Breast epithelium (tissue), 3 donors: ENCODE measurements around the gene C1QL1.

Experiments
- CTCF ChIP-seq, 3 donors: fragments of 450-650 bp; IDR thresholded peaks; one replicate each; pipeline ENCODE4 v1.5.1; 2016 to 2017; ENCODE audit warnings: antibody characterized with exemption in 3 of 3, mild to moderate bottlenecking in 3 of 3, moderate library complexity in 3 of 3
- POLR2A ChIP-seq: fragments of 450-650 bp; IDR thresholded peaks from one replicate; pipeline ENCODE4 v1.6.1; 2016; ENCODE audit warnings: antibody characterized with exemption, mild to moderate bottlenecking, moderate library complexity

GRCh38 chr17:44942456-44942855, 25.6 kb downstream of the C1QL1 start:
- no peak for TF ChIP-seq CTCF (IDR thresholded peaks at IDR 0.05)
- TF ChIP-seq POLR2A, result no peak
